GM12873 (cell line): ENCODE measurements around the gene APPL1.

ENCODE experiments used
- CTCF ChIP-seq: IDR thresholded peaks from 2 replicates; pipeline ENCODE4 v1.5.1; 2012; ENCODE audit warnings: low read depth, mild to moderate bottlenecking, moderate library complexity, low read length, control low read depth; ENCODE audit not compliant: insufficient read depth; ENCODE audit errors: missing control alignments

The APPL1 gene

DNA sequence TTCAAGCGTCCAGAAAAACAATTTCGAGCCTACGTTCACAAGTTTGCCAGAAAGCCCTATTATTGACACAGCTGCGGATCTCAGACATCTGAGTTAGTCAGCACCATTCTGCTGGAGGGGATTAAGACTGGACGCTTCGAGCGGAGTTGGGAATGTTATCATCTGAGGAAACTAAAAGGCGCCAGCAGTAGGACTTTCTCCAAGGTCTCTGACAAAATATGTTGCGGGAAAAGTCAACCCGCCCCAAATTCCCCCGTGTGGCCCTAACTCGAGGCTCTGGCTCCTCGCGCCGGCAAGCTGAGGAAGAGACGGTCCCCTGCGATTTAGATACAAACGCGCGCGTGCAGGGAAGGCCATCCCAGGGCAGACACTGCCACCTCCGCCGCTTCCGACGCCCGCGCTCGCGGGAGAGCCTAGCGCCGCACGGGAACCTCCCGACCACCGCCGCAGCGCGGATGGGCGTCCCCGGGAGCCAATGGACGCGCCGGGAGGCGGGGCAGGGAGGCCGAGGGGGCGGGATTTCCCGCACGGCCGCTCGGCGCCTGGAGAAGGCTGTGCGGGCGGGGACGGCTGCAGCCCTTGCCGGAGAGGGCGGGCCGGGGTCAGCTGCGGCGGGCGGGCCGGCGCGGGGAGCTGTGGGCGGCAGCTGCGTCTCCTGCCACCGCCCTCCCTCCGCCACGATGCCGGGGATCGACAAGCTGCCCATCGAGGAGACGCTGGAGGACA lies at the start of gene APPL1:
TSS of gene APPL1 (plus strand) at position 526 of the 726 bp plus-strand sequence. CDS start at position 681, 155 bp downstream.
- TF ChIP-seq CTCF, result no peak

- peak; percentile 56 for TF ChIP-seq CTCF
Observed at GRCh38 chr3:57179580-57180410, 47.7 kb upstream of the APPL1 start.

GRCh38 chr3:57184526-57184925 lies 43.0 kb upstream of the APPL1 start:
- TF ChIP-seq CTCF, result no peak

- TF ChIP-seq CTCF, result no peak
Observed at GRCh38 chr3:57192028-57192427, 35.5 kb upstream of the APPL1 start.

- TF ChIP-seq CTCF, result no peak
Observed at GRCh38 chr3:57194641-57195040, 32.9 kb upstream of the APPL1 start.

DNA sequence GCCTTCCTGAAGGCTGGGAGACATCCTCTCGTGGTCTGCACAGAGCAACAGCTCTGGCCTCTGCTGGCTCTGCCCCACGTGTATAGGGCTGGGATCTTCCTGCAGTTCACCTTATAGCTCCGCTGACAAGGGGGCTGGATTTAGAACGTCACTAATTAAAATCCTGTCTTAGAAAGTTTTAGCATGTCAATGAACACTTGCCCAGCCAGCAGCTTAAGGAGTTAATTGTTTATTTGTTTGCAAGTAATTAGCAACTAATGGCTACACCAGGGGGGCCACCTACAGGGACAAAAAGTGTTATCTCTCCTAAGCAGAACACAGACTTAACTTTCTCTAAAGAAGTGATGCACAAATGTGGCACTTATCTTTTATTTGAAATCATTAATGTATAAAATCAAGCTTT lies 27.6 kb upstream of the APPL1 start, which contains the start of gene HESX1:
TSS of gene HESX1 (minus strand) at position 84 of the 403 bp plus-strand sequence. CDS start at position 24, 60 bp downstream.
- TF ChIP-seq CTCF, result no peak

DNA sequence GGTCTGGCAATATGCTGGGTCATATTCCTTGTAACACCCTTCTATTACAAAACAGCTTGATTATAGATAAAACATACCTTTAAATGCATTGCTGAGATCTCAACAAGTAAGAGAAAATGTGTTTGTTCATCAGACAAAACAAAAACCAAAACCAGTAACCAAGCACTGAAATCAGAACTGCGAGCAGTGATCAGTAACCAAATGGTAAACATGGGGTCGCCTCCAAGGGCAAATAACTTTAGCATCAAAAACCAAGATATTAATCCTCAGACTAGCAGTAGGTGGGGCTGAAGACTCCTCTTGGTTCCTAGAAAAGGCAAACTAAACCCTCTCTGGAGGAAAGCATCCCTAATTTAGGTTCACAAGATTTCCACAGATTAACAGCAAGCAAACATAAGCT lies 21.1 kb upstream of the APPL1 start:
- no peak for TF ChIP-seq CTCF
